ENCODE results near the gene DOCK2.

DOCK2 gene

GRCh38 chr5:169942181-169942580 is 305.1 kb downstream of the DOCK2 start:
- no peak for TF ChIP-seq CTCF (IDR thresholded peaks at IDR 0.05; ENCODE audit: control extremely low read depth, extremely low read depth, low read depth, missing control alignments)
- POLR2A ChIA-PET, result no interaction called here
- DNase-seq (ENCODE audit: extremely low spot score), result no peak
- CTCF ChIA-PET, result interaction anchor here (1.0 kb wide), 1 partner anchor 10 kb away, joined by 3 read pairs; no protein-coding TSS in a partner anchor

- TF ChIP-seq CTCF (IDR thresholded peaks at IDR 0.05; ENCODE audit: control extremely low read depth, extremely low read depth, low read depth, missing control alignments), result no peak
- ChIA-PET CTCF (interaction anchor here (1.0 kb wide), 1 partner anchor 9 kb away, joined by 3 read pairs; no protein-coding TSS in a partner anchor), POLR2A (no interaction called here)
- DNase-seq (ENCODE audit: extremely low spot score), result no peak
Measured at GRCh38 chr5:169943026-169943425, 306.0 kb downstream of the DOCK2 start.

- no peak for DNase-seq (ENCODE audit: extremely low spot score)
- CTCF ChIA-PET, result interaction anchor here (0.8 to 1.0 kb wide), 2 partner anchors 14 to 18 kb away, joined by 3 read pairs; no protein-coding TSS in a partner anchor
- POLR2A ChIA-PET, result no interaction called here
- no peak for TF ChIP-seq CTCF (IDR thresholded peaks at IDR 0.05; ENCODE audit: control extremely low read depth, extremely low read depth, low read depth, missing control alignments)
Measured at GRCh38 chr5:169944115-169944514, 307.0 kb downstream of the DOCK2 start.

GRCh38 chr5:169944922-169945680 is 308.0 kb downstream of the DOCK2 start:
- no peak for TF ChIP-seq CTCF (IDR thresholded peaks at IDR 0.05; ENCODE audit: control extremely low read depth, extremely low read depth, low read depth, missing control alignments)
- ChIA-PET POLR2A (no interaction called here), CTCF (interaction anchor here (1.0 to 1.4 kb wide), 2 partner anchors 11 to 13 kb away, joined by 3 to 4 read pairs; no protein-coding TSS in a partner anchor)
- DNase-seq (ENCODE audit: extremely low spot score), result peak; percentile 38

- ChIA-PET CTCF (interaction anchor here (1.4 kb wide), 1 partner anchor 12 kb away, joined by 4 read pairs; no protein-coding TSS in a partner anchor), POLR2A (no interaction called here)
- no peak for DNase-seq (ENCODE audit: extremely low spot score)
- no peak for TF ChIP-seq CTCF (IDR thresholded peaks at IDR 0.05; ENCODE audit: control extremely low read depth, extremely low read depth, low read depth, missing control alignments)
Measured at GRCh38 chr5:169945831-169946261, 308.8 kb downstream of the DOCK2 start.

- CTCF ChIA-PET, result interaction anchor here (1.1 to 1.5 kb wide), 2 partner anchors 11 to 34 kb away, joined by 3 to 4 read pairs; partner anchors contain the start of gene INSYN2B
- no peak for DNase-seq (ENCODE audit: extremely low spot score)
- no peak for TF ChIP-seq CTCF (IDR thresholded peaks at IDR 0.05; ENCODE audit: control extremely low read depth, extremely low read depth, low read depth, missing control alignments)
- POLR2A ChIA-PET, result no interaction called here
Measured at GRCh38 chr5:169946743-169947295, 309.7 kb downstream of the DOCK2 start.

All from GM10248 (cell line).